ENCODE measurements around the gene DENND1C.

Gene DENND1C

DNA sequence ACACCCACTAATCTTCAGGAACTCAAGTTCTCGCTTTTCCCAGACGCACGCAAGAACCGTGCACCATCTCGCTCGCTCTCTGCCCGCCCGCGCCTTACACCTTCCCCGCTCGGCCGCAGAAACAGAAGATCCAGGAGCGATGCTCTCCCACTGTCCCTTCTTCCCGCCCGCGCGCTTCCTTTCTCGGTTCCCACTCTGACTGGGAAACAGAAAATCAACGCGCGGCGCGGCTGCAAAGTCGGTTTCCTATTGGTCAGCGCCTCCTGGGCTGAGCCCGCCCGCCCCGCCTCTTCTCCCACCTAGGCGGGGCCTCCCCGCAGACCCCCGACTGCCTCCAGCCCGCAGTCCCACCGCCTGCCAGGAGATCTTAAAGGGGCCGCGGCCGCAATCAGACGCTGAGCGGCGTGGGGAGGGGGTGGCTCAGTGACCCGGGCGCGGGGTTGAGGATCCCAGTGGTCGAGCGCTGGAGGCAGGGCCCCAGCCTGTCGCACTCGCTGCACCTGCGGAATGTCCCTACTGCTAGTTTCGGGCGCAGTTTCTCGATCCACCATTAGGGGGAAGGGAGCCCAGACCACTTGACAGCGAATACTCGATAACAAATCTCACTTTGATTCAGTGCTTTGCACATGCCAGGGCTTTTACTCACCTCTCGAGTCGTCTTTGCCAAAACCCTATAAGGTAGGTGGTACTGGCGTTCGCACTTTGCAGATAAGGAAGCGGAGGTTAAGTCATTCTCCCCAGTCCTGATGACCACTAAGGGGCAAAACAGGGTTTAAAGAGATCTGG, 21.3 kb downstream of the DENND1C start:
- DNase-seq (ENCODE audit: low read depth), result peak; percentile 96
- peak overlapping the region; percentile 61 for H3K4me3 ChIP-seq (ENCODE audit: control insufficient read depth, low read depth, low read length)
- TF ChIP-seq, protein P1, sequence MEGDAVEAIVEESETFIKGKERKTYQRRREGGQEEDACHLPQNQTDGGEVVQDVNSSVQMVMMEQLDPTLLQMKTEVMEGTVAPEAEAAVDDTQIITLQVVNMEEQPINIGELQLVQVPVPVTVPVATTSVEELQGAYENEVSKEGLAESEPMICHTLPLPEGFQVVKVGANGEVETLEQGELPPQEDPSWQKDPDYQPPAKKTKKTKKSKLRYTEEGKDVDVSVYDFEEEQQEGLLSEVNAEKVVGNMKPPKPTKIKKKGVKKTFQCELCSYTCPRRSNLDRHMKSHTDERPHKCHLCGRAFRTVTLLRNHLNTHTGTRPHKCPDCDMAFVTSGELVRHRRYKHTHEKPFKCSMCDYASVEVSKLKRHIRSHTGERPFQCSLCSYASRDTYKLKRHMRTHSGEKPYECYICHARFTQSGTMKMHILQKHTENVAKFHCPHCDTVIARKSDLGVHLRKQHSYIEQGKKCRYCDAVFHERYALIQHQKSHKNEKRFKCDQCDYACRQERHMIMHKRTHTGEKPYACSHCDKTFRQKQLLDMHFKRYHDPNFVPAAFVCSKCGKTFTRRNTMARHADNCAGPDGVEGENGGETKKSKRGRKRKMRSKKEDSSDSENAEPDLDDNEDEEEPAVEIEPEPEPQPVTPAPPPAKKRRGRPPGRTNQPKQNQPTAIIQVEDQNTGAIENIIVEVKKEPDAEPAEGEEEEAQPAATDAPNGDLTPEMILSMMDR (conservative IDR thresholded peaks at IDR 0.05; ENCODE audit: control insufficient read depth, insufficient read depth, low read depth, low read length), result peak; percentile 38

DNA sequence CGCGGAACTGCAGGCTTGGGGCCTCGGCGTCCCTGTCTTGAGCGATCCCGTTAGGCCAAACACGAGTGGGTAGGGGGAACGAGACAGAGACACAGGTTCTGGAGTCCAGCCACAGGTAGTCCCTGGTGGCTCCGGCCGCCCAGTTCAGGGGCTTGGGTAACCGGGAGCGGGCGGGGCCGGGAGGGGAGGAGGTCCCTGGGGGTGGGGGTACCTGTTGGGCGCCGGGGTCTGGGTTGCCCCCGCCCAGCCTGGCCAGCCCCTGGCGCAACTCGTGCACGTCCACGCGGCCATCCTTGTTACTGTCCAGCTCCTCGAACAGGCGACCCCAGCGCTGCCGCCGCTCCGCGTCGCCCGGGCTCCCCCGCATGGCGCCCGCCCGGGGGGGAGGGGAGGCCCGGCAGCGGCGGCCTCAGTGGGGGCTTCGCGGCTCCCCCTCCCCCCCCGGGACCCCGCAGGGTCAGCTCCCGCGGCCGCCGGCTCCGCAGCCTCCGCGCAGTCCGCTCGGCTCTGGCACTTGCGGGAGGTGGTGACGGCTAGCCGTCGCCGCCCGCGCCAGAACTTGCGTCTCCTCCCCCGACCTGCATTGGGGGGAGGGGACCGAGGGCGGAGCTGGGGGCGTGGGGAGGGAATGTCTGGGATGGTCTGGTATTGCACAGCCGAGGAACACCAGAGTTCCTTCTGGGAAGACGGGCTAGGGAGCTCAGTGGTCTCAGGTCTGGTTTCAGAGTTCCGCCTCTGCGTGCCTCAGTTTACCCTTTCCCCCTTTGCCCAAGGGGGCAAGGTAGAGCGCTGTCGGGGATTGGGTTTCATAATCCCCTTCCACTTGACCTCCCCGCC, 22.1 kb downstream of the DENND1C start, which contains the start of gene SLC25A23:
Gene SLC25A23, minus strand, starts transcription at position 531 of the 837 bp plus-strand sequence. Its CDS starts 164 bp downstream, at position 367.
- peak; percentile 49 for DNase-seq (ENCODE audit: low read depth)
- peak within 1 kb of the TSS; percentile 61 for H3K4me3 ChIP-seq (ENCODE audit: control insufficient read depth, low read depth, low read length)
- TF ChIP-seq, protein P1 (conservative IDR thresholded peaks at IDR 0.05; ENCODE audit: control insufficient read depth, insufficient read depth, low read depth, low read length), result no peak

DNA sequence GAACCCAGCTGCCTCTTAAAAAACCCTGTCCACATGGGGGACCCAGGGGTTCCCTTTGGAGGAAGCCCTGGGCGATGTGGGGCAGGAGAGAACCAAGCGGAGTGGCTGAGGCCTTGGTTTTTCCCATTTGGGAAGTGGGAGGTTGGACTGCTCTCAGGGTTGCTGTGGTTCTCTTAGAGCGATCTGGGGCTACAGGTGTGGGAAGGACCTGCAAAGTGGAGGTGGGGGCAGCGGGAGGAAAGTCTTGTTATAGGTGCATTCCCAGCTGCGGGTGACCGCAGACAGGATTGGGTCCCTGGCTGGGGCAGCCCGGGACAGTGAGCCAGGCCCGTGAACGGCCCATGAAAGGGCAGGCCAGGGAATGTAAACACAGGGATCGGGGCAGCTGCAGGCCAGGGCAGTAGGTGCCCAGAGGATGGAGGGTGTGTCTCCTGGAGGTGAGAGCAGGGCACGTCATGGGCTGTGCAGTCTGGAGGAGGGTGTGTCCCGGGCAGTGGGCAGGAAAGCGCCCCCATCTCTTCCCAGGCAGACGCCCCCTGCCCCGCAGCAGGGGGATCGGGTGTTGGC, 22.8 kb downstream of the DENND1C start:
- DNase-seq (ENCODE audit: low read depth), result no peak
- TF ChIP-seq, protein P1 (conservative IDR thresholded peaks at IDR 0.05; ENCODE audit: control insufficient read depth, insufficient read depth, low read depth, low read length), result no peak
- H3K4me3 ChIP-seq (ENCODE audit: control insufficient read depth, low read depth, low read length), result peak overlapping the region; percentile 45

DNA sequence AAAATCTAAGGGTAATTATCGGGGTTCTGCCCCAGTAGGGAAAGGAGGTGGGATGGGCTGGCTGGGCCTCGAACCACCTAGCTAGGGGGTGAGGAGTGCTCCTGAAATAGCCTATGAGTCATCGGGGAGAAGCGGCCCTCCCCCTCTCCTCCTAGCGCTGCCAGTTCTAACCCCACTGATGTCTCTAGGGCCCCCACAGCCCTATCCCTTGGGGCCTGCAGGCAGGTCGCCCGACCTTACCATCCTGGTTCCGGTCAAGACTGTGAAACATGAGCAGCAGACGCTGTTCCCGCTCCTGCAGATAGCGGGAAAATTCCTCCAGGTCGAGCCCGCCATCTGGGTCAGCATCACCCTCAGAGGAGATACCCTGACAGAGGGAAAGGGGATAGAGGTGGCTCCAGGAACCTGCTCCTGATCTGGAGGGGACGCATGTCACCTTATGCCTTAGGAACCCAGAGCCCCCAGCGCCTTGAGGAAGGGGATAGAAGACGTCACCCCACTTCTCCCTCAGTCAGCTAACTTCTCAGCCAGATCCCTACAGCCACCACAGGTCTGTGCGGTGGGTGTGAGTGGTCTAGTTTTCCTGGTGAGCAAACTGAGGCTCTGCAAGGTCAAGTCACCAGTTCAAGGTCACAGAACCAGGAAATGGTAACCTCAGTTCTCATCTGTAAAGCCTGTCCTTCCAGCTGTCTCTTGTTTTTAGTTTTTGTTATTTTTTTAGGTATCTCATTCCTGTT, 23.5 kb downstream of the DENND1C start:
- DNase-seq (ENCODE audit: low read depth), result peak; percentile 8
- TF ChIP-seq, protein P1 (conservative IDR thresholded peaks at IDR 0.05; ENCODE audit: control insufficient read depth, insufficient read depth, low read depth, low read length), result no peak
- H3K4me3 ChIP-seq (ENCODE audit: control insufficient read depth, low read depth, low read length), result no peak overlapping the region

DNA sequence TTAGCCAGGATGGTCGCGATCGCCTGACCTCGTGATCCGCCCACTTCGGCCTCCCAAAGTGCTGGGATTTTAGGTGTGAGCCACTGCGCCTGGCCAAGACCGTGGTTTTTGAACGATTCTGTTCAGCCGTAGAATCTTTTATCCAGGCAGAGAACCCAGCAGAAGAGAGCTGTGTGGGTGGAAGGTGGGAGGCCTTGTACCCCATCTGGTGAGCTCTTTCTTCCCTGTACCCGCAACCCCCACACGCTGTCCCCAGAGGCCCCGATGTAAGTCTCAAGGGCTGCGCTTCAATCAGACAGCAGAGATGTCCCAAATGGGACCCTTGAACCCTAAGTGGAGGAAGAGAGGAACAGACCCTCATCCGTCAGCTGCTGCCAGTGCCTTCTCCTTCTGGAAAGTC, 25.7 kb downstream of the DENND1C start:
- TF ChIP-seq, protein P1 (conservative IDR thresholded peaks at IDR 0.05; ENCODE audit: control insufficient read depth, insufficient read depth, low read depth, low read length), result no peak
- H3K4me3 ChIP-seq (ENCODE audit: control insufficient read depth, low read depth, low read length), result no peak overlapping the region
- DNase-seq (ENCODE audit: low read depth), result no peak
